Stimulated activated CD8-positive, alpha-beta memory T cell treated with anti-CD3 and anti-CD28 coated beads, Interleukin-12 subunit alpha, Interleukin-12 subunit beta, amount 100 ng/mL, for 24 hours (primary cell): ENCODE measurements around the gene NDUFS6.
"Not testable (repeated sequence)": the region's sequence is repeated elsewhere in the genome, so short reads cannot be mapped to it uniquely, and the experiment has no call there.

Experiments used
- DNase-seq: peaks from one replicate; pipeline ENCODE4 v3.0.0-alpha.2; 2020; ENCODE audit errors: extremely low read depth

The NDUFS6 gene

DNA sequence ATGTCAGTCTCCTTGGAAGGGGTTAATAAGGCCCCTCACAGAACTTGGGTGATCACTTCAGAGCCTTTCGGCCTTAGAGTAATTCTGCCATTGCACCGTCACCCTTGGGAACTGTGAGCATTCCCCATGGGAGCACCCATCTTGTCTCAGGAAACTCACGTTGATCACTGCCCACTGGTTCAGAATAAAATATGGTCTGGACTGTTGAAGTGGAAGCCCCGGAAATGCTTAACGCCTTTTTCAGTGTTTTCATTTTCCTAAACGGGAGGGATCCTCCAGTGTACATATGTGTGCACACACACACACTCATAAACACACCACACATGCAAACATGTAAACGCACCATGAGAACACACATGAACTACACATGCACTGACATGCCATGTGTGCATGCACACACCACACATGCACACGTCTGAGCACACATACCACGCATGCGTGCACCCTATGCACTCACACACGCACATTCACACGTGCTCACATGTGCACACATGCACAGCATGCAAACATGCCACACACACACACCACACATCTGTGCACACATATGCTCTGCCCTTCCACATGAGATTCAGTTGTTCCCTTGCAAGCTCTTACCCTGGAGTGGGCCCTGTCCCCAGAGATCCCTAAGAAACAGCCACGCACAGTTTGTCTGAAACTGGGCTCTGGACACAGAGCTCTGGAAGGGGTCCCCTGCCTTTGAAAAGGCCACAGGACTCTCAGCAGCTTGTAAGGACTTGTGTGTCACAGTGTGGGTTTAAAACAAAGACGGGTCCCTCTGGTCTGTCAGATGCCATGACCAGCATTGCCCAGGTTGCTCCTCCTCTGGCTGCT, 18.6 kb upstream of the NDUFS6 start:
- no peak for DNase-seq

DNA sequence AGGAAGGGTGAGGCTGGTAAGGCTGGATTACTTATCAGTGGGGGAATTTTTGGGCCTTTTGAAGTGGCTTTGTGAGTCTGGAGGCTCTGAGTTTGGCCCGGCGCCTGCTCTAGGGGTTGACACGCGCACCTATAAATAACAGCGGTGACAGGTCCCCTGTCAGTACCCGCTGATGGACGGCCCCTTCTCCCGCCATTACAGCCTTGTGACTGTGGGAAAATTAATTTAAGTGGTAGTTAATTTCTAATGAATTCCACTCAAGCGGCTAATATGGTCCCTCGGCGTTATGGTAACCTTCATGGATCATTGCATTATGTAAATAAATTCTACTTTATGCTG, 18.0 kb upstream of the NDUFS6 start:
- no peak for DNase-seq

DNA sequence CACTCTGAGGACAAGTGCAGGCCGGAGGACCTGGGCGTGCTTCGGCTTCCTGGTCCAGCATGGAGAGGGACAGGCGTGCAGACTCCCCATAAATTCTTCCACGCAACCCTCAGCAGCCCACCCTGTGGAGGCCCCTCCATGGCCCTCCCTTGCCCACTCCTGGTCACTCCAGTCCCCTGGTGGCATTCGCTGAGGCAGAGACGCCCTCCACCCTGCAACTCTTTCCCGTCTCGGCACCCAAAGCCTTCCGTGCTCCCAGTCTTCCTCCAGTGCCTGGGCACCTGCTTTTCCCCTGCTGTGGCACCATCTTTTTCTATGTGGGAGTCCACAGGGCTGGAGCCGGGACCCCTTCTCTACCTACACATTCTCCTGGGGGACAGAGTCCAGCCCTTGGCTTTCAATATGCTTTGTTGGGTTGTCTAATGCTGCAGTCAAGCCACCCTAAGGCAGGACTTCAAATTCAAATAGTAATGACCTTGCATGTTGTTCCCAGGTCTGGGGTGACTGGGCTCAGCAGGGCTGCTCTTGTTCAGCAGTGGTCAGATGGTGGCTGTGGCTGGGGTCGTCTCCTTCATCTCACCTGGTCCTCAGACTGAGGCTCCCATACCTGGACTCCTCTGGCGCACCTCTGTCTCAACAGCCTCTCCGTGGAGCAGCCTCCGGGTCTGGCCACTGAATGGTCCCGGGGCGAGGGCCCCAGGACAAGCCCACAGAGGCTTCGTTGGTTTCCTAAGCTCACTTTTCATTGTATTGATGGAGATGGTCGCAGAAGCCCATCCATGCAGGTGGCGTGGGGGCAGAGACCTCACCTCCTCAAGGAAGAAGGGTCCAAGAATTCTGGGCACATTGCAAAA, 16.8 kb upstream of the NDUFS6 start:
- DNase-seq = no peak

DNA sequence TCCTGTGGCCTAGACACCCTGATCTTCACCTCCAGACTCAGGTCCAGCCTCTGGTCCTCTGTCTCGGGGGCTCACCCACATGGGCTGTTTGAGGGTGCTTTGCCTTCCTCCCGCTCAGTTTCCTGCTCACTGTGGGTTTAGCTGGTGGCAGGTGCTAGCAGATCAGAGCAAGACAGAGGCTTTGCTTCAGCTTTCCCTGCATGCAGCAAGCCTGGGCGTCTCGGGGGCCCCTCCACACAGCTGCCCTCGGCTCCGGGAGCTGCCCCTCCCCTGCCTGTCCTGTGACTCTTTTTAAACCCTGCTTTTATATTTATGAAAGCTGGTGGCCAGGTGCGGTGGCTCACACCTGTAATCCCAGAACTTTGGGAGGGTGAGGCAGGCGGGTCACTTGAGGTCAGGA, 16.1 kb upstream of the NDUFS6 start:
- no peak for DNase-seq

DNA sequence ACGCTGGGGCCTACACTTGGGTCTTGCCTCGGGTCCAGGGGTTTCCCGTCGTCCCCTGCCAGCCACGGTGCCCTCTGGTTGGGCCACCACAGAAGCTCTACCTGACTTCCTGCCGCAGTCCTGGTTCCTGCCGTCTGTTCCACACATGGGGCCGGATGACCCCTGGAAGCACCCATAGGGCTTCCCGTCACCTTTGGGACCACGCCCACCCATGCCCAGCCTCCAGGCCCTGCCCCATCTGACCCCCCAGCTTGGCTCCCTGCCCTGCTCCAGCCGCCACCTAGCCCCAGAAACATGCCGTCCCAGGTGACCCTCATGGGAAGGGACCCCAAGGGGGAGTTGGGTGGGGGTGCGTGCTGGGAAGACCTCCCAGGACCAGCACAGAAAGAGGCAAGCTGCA, 15.2 kb upstream of the NDUFS6 start:
- DNase-seq = no peak

DNA sequence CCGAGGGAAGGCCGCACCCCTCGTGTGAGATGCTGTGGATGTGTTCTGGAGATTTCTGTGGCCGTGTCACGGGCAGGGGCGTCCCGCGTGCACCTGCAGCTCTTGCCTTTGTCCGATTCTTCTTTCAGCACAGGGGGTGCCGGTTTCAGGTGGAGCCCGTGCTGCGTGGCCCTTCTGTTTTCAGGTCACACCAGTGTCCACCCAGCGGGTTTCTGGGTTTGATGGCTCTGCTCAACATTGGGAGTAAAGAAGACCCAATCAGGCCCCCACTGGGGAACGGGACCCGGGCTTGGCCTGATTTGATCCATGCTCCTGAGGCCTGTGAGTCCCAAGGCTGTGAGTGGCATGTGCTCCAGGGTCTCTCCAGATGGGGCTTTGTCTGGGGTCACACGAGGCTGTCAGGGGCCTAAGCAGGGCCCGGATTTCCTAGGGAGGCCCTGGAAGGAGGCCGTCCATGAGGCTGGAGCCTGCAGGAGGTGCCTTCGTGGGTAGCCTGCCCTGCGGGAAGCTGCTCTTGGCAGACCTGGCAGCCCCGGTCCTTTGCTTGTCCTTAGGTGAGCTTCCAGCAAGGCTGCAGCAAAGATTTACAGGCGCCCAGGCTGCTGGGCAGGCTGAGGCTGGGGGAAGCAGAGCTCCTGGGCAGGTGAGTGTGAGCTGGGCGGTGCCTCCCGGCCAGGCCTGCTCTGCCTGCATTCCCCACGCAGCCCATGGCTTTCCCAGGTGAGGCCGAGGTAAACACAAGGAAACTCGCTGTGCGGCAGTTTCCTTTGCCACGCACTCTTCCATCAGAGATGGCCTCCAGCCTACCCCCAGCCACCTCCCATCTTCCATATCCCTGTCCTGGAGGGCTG, 14.4 kb upstream of the NDUFS6 start:
- DNase-seq = no peak

DNA sequence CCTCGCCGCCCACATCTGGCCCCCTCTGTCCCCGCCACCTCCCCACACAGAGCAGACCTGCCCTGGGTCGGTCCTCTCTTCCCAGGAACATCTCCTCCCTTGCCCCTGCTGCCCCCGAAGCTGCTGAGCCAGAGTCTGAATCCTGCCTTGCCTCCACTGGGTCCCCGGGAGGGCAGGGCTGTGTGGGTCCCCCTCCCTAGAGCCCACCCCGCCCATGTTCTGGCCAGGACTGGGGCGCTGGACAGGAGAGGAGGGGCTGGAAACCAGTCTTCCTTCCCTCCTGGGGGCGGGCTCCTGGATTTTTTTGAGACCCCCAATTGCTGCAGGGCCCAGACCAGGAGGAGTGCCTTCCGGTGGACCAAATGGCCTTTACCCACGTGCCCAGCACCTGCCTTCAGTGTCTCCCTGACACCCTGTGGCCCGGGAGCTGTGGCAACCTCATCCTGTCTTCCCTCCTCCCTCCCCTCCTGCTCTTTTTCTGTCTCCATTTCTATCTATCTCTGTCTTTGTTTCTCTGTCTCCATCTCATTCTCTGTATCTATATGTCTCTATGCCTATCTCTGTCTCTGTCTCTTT, 13.6 kb upstream of the NDUFS6 start:
- DNase-seq = no peak

DNA sequence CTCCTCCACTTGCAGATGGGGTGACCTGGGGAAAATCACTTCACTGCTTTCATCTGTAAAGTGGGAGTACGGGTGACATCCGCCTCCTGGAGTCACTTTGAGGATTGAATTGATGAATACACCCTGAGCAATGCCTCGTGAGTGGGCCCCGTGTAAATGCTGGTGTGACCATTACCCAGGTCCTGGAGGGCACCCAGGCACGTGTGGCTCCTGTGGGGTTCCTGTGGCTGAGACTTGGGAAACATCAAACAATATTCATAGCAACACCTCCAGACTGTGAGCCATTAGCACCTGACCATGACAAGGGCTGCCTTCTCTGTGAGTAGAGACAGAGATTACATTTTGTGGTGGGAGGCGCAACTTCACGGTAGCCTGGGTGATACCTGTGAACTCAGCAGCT, 13.0 kb upstream of the NDUFS6 start:
- DNase-seq = no peak

DNA sequence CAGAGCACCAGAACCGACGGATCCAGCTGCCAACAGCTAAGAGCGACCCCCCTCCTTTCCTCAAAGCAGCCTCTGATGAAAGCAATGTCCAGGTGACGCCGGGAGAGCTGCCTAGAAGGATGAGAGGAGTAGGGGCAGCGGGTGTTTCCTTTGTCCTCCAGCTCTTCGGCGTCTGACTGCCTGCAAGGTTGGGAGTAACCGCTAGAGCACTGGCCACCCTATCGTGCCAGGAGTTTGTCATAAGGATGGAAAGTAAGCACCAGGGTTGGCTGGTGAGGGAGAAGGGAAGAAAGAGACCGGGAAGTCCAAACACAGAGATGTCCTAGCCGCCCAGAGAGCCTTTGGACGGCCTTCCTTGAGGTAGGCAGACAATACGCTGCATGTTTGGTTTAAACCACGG, 12.4 kb upstream of the NDUFS6 start:
- DNase-seq = no peak

DNA sequence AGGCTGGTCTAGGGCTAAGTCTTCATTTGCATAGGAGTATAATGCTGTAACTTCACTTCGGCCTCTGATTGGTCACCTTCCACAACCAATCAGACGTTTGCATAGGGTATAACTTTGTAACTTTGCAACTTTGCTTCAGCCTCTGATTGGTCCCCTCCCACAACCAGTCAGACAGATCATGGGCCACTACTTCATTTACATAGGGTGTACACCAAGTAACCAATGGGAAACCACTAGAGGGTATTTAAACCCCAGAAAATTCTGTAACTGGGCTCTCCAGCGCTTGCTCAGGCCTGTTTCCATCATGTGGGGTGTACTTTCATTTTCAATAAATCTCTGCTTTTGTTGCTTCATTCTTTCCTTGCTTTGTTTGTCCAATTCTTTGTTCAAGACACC, 11.8 kb upstream of the NDUFS6 start:
- DNase-seq = not testable (repeated sequence)

DNA sequence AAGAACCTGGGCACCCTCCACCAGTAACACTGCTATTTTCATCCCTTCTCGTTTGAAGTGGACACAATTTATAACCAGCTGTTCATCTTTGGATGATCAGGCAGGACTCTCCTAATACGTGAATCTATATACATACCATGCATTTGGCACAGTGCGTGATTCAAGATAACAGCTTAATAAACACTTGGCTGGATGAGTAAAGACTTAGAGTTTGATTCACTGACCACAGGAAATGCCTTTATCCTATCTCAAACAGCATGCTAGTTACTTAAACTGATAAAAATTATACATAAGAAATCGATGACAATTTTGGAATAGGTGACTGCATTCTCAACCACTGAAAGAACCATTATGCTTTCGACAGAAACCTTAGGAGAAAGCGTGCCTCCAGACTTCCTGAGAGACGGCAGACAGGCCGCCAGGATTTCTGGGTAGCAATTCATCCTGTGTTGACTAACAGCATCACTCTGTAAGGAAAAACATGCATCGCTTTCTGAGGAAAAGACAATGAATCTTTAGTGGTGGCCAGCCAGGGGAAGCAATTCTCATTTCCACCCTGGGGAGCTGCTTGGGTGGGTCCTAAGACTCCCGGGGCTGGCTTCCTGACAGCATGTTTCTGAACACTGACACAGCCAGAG, 11.3 kb upstream of the NDUFS6 start:
- no peak for DNase-seq

DNA sequence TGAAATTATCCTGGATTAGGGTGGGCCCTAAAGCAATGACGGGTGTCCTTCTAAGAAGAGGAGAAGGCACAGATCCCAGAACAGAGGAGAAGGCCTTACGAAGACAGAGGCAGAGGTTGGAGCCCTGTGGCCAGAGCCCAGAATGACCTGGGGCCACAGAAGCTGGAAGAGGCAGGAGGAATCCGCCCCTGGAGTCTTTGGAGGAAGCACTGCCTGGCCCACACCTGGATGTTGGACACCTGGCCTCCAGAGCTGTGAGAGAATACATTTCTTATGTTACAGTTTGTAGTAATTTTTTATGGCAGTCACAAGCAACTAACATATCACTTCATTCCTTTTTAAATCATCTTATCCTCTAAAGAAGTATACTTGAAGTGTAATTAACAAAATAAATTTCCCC, 10.0 kb upstream of the NDUFS6 start:
- no peak for DNase-seq

DNA sequence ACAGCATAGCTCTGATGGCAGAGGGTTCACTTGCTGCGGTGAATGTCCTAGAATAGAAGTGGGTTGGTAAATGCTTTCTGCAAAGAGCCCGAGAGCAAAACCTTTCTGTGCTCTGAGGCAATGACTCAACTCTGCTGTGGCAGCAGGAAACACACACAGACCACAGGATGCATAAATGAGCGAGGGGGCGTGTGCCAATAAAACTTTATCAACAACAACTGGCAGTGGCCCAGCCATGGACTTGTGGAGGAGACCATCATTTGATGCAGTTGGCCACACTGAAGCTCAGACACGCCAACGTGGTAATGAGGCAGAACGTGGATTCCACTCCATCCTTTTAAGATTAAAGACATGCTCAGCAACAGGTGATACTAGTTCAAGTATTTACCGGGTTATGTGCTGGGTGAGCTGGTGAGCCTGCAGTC, 8.4 kb upstream of the NDUFS6 start:
- peak; percentile 45 for DNase-seq

DNA sequence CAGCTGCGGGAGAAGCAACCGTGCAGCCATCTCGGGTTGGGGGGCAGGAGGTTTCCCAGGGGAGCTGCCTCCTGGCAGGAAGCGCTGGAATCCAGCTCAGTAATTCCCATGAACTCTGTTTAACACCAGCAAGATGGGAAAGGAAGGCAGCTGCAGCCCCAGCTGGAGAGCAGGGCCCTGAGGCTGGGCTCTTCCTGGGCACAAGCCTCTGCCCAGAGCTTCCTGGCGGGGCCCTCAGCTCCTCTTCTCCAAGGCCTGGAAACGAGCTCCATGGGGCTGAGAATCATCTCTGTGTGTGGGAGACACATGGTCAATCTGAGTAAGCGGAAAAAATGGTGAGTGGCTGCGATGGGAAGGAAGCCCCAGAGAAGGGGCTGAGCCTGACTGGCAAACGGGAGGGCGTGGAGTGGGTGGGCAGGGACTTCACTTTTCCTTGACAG, 7.9 kb upstream of the NDUFS6 start:
- DNase-seq = no peak

DNA sequence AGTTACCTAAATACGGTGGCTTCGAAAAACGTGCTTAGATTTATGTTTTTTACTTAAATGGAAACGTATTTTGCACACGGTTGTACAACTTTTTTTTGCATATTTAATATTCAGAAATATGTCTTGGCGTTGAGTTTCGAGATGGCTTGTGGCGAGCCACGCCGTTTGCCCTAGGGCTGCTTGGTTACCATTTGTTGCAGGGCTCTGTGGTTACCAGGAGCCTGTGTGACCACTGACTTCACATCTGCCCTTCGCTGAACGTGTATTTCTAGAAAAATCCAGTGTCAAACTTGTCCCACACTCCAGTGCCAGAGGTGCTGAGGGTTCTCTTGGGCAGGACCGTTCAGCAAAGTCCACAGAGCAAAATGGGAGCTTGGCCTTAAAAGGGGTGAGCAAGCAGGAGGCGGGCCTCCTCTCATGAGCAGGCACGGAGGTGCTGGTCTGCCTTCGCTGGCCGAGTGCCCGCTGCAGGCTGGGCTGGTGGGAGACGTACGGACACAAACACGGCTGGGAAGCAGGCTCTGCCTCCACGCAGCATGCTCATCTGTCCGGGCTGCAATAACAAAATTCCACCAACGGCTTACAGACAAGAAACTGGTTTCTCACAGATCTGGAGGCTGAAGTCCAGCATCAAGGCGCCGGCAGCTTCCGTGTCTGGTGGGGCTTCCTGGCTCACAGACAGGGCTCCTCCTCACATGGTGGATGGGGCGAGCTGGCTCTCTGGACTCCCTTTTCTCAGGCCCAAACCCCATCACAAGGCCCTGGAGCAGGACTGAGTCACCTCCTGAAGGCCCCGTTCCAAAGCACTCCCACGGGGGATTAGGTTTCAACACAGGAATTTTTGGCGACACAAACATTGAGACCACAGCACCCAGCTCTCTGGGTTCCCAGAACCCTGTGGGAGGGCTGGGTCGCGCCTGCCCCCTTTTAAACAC, 7.0 kb upstream of the NDUFS6 start:
- DNase-seq = no peak

DNA sequence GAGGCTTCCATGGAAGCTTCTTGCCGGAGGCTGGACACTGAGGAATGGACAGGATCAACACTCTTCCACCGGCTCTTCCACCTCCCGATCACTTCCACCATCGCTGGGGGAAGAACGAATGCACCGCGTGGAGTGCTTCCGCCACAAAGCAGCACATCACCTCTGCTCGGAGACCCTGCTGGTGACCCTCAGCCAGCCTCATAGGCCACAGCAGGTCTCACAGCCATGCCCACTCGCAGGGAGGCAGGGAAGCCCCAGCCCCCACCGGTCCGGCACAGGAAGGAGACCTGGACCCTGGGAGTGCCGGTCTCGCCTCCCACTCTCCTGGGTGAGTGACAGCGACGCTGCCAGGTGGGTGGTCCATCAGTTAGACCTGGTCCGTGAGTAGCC, 6.3 kb upstream of the NDUFS6 start:
- DNase-seq = no peak

DNA sequence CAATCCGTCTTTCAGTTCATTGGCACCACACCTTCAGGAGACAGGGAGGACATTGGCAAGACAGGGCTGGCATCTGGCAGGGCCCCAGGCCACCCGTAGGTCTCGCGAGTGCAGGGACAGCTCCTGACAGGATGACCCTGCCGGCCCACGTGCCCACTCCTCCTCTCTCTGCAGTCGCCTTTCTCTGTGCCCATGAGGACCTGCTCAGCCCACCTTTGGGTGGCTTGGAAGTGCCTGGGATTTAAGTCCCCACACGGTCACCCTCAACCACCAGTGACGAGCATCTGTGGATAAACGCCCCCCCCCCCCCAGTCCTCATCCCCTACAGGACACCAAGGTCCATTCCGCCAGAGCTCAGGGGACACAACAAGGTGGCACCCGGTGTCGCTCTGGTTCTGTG, 5.7 kb upstream of the NDUFS6 start:
- DNase-seq = no peak

DNA sequence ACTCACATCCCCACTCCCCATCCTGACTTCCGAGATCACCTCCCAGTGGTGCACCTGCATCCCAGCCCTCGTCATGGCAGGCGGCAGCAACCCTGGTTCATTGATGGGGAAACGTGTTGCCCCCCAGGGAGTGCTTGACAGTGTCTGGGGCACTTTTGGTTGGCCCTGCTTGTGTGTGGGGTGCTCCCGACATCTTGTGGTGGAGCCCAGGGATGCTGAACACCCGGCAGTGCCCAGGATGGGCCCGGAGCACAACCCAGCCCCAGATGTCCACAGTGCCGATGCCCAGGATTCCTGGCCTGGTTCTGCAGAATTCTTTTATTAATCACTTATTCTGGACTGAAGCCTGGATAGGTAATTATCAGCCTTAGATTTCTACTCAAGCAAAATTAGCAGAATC, 5.3 kb upstream of the NDUFS6 start:
- no peak for DNase-seq

DNA sequence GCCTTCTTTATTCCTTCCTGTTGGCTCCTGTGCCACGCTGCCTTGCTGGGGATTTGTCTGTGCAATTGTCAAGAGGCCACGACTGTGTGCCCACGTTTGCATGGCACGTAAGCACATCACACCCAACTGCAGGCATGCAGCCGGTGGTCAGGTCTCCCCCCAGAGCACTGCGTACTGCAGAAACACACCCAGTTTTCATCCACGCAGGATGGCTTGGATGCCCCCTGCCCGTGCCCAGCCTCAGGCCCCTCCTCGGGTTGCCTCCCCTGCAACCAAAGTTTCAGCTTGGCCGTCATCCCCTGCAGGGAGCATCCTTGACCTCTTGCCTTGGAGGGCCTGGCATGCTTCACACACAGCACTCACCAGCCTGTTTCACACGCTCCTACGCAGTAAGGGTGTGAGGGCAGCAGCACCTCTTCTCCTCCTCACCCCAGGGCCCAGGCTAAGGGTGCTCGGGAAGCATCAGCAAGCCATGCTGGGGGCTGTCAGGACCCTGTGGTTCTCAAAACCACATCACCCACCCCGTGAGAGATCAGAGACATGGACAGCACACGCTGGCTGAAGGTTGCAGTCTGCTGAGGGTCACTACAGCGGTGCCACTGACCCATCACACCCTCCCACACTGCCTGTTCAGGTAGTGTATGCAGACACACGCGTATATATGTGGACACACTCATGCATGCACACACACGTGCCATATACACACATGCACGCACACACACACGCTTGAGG, 4.7 kb upstream of the NDUFS6 start:
- DNase-seq = no peak
